NT2/D1 (cell line): ENCODE results near the gene GPSM1.

Experiments
- DNase-seq: peaks from one replicate; pipeline ENCODE4 v3.0.0-alpha.2; 2011; ENCODE audit warnings: low read depth, low spot score
- H3K27me3 ChIP-seq: 2 replicates; pipeline ENCODE4 v1.6.0; 2011; ENCODE audit warnings: mild to moderate bottlenecking; ENCODE audit not compliant: insufficient read length, insufficient read depth
- H3K36me3 ChIP-seq: 2 replicates; pipeline ENCODE4 v1.6.1; 2011; ENCODE audit warnings: mild to moderate bottlenecking, low read length, mixed read lengths; ENCODE audit not compliant: insufficient read depth, insufficient read length
- H3K4me1 ChIP-seq: 2 replicates; pipeline ENCODE4 v1.5.1; 2011; ENCODE audit not compliant: insufficient read depth, insufficient read length
- H3K4me3 ChIP-seq: 2 replicates; pipeline ENCODE4 v1.5.1; 2011; ENCODE audit warnings: low read depth; ENCODE audit not compliant: insufficient read length
- H3K9ac ChIP-seq: 2 replicates; pipeline ENCODE4 v1.6.0; 2011; ENCODE audit warnings: low read depth; ENCODE audit not compliant: insufficient read length
- H3K9me3 ChIP-seq: 2 replicates; pipeline ENCODE4 v1.5.1; 2011; ENCODE audit warnings: mild to moderate bottlenecking, low read length; ENCODE audit not compliant: insufficient read depth
- SUZ12 ChIP-seq: IDR thresholded peaks from 2 replicates; pipeline ENCODE4 v1.6.1; 2011; ENCODE audit not compliant: insufficient read length, insufficient read depth; ENCODE audit errors: extremely low read depth
- YY1 ChIP-seq: IDR thresholded peaks from 2 replicates; pipeline ENCODE4 v1.6.1; 2011; ENCODE audit not compliant: insufficient read length, insufficient read depth
- ZNF274 ChIP-seq: IDR thresholded peaks from 2 replicates; pipeline ENCODE4 v1.6.1; 2011; ENCODE audit warnings: mild to moderate bottlenecking, low read depth, low read length

Gene GPSM1

GRCh38 chr9:136353757-136354488 lies 26.6 kb downstream of the GPSM1 start:
- Histone ChIP-seq H3K4me1 (peaks cover 13% of the 10 kb centered on the region), H3K36me3 (peaks cover 43% of the 10 kb centered on the region), H3K27me3 (no peaks in the 10 kb centered on the region), H3K4me3 (no peak overlapping the region), H3K9ac (no peak overlapping the region), H3K9me3 (no peaks in the 10 kb centered on the region; the same call in 1 of the 2 replicates)
- TF ChIP-seq ZNF274 = no peak
- no peak for TF ChIP-seq YY1
- no peak for TF ChIP-seq SUZ12
- DNase-seq = no peak

- no peaks in the 10 kb centered on the region for H3K27me3 ChIP-seq
- H3K9me3 ChIP-seq = no peaks in the 10 kb centered on the region; the same call in 1 of the 2 replicates
- TF ChIP-seq SUZ12 (no peak), YY1 (no peak)
- peaks cover 45% of the 10 kb centered on the region for H3K36me3 ChIP-seq
- DNase-seq = no peak
- H3K4me1 ChIP-seq = peaks cover 13% of the 10 kb centered on the region
- peak overlapping the region; percentile 26 for H3K9ac ChIP-seq
- H3K4me3 ChIP-seq = no peak overlapping the region
These were observed 27.3 kb downstream of the GPSM1 start for GRCh38 chr9:136354592-136355085.

- Histone ChIP-seq H3K9me3 (no peaks in the 10 kb centered on the region), H3K27me3 (no peaks in the 10 kb centered on the region), H3K9ac (peak overlapping the region; percentile 50), H3K36me3 (peaks cover 49% of the 10 kb centered on the region), H3K4me3 (no peak overlapping the region), H3K4me1 (peaks cover 13% of the 10 kb centered on the region)
- DNase-seq = no peak
- TF ChIP-seq YY1 = no peak
- no peak for TF ChIP-seq SUZ12
- TF ChIP-seq ZNF274 = no peak
These were observed 28.5 kb downstream of the GPSM1 start for GRCh38 chr9:136355616-136356557.

- no peak overlapping the region for H3K4me3 ChIP-seq
- H3K9ac ChIP-seq = no peak overlapping the region
- no peaks in the 10 kb centered on the region for H3K27me3 ChIP-seq
- TF ChIP-seq YY1 = no peak
- no peak for TF ChIP-seq ZNF274
- TF ChIP-seq SUZ12 = no peak
- peaks cover 16% of the 10 kb centered on the region for H3K4me1 ChIP-seq
- DNase-seq = no peak
- peaks cover 61% of the 10 kb centered on the region for H3K36me3 ChIP-seq
- no peaks in the 10 kb centered on the region for H3K9me3 ChIP-seq
These were observed 29.9 kb downstream of the GPSM1 start for GRCh38 chr9:136357202-136357725.

GRCh38 chr9:136358016-136358415 lies 30.7 kb downstream of the GPSM1 start:
- H3K9ac ChIP-seq = no peak overlapping the region
- H3K9me3 ChIP-seq = no peaks in the 10 kb centered on the region
- no peak for DNase-seq
- no peak overlapping the region for H3K4me3 ChIP-seq
- H3K27me3 ChIP-seq = no peaks in the 10 kb centered on the region
- no peak for TF ChIP-seq YY1
- TF ChIP-seq ZNF274 = no peak
- TF ChIP-seq SUZ12 = no peak
- peaks cover 17% of the 10 kb centered on the region for H3K4me1 ChIP-seq
- H3K36me3 ChIP-seq = peaks cover 65% of the 10 kb centered on the region

GRCh38 chr9:136358888-136359287 lies 31.5 kb downstream of the GPSM1 start:
- no peak overlapping the region for H3K9ac ChIP-seq
- H3K9me3 ChIP-seq = no peaks in the 10 kb centered on the region
- TF ChIP-seq ZNF274 (no peak), SUZ12 (no peak), YY1 (no peak)
- DNase-seq = no peak
- H3K36me3 ChIP-seq = peaks cover 67% of the 10 kb centered on the region
- H3K4me3 ChIP-seq = no peak overlapping the region
- H3K27me3 ChIP-seq = no peaks in the 10 kb centered on the region
- peaks cover 19% of the 10 kb centered on the region for H3K4me1 ChIP-seq
